Neural cell (in vitro differentiated cells): ENCODE measurements around the gene PKP2.

ENCODE experiments used
- EP300 ChIP-seq: fragments of 450-650 bp; conservative IDR thresholded peaks from 2 replicates; pipeline ENCODE4 v1.6.1; 2014; ENCODE audit warnings: antibody characterized with exemption, mild to moderate bottlenecking, moderate library complexity; ENCODE audit not compliant: poor library complexity, severe bottlenecking
- EZH2 ChIP-seq: fragments of 200-600, 300-800 bp; shearing (Covaris generic), sonication (generic); IDR thresholded peaks from 2 replicates; pipeline ENCODE4 v1.6.1; 2014; ENCODE audit warnings: antibody characterized with exemption, low read length, borderline replicate concordance, mild to moderate bottlenecking; ENCODE audit not compliant: insufficient read depth, poor library complexity, severe bottlenecking
- RAD21 ChIP-seq: fragments of 450-650 bp; conservative IDR thresholded peaks from 2 replicates; pipeline ENCODE4 v1.6.1; 2014; ENCODE audit warnings: antibody characterized with exemption, mild to moderate bottlenecking, moderate library complexity
- TF ChIP-seq, protein P1 (sequence below): fragments of 450-650 bp; IDR thresholded peaks from 2 replicates; pipeline ENCODE4 v1.5.1; 2014; ENCODE audit warnings: antibody characterized with exemption, mild to moderate bottlenecking, moderate library complexity; ENCODE audit not compliant: poor library complexity, severe bottlenecking

DNA sequence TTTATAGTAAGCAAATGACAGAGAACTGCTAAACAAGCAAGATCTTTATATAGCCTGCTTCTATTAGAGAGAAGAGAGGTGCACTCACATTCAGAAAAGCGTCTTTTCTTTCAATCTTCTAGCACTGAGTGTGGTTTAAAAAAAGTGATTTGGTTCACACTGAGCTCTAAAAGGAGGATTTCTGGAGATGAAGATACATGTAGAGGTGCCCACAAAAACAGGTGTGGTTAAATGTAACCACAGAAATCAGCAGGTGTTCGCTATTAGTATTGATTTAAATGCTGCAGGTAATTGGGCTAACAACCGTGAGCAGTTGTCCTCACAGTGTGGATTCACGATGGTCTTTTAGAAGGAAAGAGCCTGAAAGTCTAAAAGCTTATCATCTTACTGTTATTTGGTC lies 10.7 kb downstream of the PKP2 start:
- TF ChIP-seq, protein P1, sequence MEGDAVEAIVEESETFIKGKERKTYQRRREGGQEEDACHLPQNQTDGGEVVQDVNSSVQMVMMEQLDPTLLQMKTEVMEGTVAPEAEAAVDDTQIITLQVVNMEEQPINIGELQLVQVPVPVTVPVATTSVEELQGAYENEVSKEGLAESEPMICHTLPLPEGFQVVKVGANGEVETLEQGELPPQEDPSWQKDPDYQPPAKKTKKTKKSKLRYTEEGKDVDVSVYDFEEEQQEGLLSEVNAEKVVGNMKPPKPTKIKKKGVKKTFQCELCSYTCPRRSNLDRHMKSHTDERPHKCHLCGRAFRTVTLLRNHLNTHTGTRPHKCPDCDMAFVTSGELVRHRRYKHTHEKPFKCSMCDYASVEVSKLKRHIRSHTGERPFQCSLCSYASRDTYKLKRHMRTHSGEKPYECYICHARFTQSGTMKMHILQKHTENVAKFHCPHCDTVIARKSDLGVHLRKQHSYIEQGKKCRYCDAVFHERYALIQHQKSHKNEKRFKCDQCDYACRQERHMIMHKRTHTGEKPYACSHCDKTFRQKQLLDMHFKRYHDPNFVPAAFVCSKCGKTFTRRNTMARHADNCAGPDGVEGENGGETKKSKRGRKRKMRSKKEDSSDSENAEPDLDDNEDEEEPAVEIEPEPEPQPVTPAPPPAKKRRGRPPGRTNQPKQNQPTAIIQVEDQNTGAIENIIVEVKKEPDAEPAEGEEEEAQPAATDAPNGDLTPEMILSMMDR: no peak
- TF ChIP-seq EP300 (no peak), RAD21 (no peak), EZH2 (no peak)
